Measurements from ENCODE around the gene P2RX5.
"Not testable (repeated sequence)": the region's sequence is repeated elsewhere in the genome, so short reads cannot be mapped to it uniquely, and the experiment has no call there.

The P2RX5 gene

DNA sequence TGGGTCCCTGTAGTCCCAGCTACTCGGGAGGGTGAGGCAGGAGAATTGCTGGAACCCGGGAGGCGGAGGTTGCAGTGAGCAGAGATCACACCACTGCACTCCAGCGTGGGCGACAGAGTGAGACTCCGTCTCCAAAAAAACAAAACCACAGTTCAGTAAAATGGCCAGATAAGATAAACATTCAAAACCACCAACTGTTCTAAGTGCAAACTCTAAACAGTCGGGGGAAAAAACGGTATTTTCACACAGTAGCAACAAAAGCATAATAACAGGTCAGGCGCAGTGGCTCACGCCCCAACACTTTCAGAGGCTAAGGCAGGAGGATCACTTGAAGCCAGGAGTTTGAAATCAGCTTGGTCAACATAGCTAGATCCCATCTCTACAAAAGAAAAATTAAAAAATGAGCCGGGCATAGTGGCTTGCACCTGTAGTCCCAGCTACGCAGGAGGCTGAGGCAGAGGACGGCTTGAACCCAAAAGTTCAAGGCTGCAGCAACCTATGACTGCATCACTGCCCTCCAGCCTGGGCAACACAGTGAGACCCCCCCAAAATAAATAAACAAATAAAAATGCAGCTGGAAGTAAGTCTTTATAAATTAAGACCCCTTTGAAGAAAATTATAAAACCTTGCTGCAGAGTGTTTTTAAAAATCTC, 17.0 kb upstream of the P2RX5 start:
- H3K9me3 ChIP-seq (ENCODE audit: control insufficient read depth in 2 of 2, low read length in 2 of 2), result no peaks in the 10 kb centered on the region

DNA sequence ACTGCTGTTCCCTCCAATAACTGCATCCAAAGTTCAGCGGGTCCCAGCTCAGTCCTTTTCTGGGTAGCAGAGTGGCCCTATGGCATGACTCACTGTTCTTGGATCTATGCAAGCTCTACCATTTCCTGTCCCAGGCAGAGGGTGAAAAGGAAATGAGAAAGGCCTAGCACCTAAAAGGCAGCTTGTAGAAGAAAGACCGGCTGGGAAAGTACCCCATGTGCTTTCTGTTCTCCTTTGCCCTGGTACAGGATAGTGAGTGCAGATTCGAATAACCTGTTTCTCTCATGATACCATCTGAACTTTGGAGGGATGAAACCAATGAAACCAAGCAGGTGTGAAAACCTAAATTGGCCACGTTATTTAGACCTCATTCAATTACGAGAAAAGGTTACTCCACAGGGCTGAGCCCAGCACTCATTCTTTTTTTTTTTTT, 15.0 kb upstream of the P2RX5 start:
- Histone ChIP-seq H3K27ac (ENCODE audit: low read length) (no peak overlapping the region), H3K4me3 (ENCODE audit: low read length in 2 of 2) (no peak overlapping the region), H3K27me3 (ENCODE audit: control insufficient read depth in 1 of 2, insufficient read depth in 2 of 2, low read length in 2 of 2) (no peaks in the 10 kb centered on the region), H3K36me3 (ENCODE audit: control insufficient read depth in 2 of 2, insufficient read depth in 2 of 2, low read length in 2 of 2) (peaks cover 10 to 16% of the 10 kb centered on the region in 2 donors), H3K9ac (ENCODE audit: low read length in 2 of 2) (no peak overlapping the region), H3K9me3 (ENCODE audit: control insufficient read depth in 2 of 2, low read length in 2 of 2) (no peaks in the 10 kb centered on the region), H3K4me1 (ENCODE audit: control insufficient read depth, insufficient read depth, low read length) (no peaks in the 10 kb centered on the region)

More for the DNA sequence above, 17.0 kb upstream of the P2RX5 start:
- no peak overlapping the region for H3K4me3 ChIP-seq (ENCODE audit: low read length in 2 of 2)
- H3K27ac ChIP-seq (ENCODE audit: low read length), result no peak overlapping the region
- H3K36me3 ChIP-seq (ENCODE audit: control insufficient read depth in 2 of 2, insufficient read depth in 2 of 2, low read length in 2 of 2), result peaks cover 28 to 29% of the 10 kb centered on the region in 2 donors
- H3K4me1 ChIP-seq (ENCODE audit: control insufficient read depth, insufficient read depth, low read length), result no peaks in the 10 kb centered on the region
- no peaks in the 10 kb centered on the region for H3K27me3 ChIP-seq (ENCODE audit: control insufficient read depth in 1 of 2, insufficient read depth in 2 of 2, low read length in 2 of 2)
- H3K9ac ChIP-seq (ENCODE audit: low read length in 2 of 2), result no peak overlapping the region

DNA sequence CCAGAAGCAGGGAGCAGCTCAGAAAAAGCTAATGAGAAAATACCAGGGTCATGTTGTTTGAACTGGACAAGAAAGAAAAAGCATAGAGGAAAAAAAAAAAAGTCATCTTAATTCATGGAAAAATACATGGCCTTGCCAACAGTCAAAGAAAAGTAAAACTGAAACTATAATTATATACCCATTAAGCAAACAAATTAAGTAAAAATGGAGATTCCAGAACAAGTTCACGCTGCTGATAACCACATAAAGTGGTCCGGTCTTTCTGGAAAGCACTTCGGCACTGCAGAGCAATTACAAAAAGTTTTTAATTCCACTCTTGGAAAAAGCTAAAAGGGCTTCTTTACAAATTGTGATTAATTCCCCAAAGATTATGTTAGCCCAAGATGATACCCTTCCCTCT, 12.4 kb upstream of the P2RX5 start:
- Histone ChIP-seq H3K4me1 (ENCODE audit: control insufficient read depth, insufficient read depth, low read length) (no peaks in the 10 kb centered on the region), H3K27me3 (ENCODE audit: control insufficient read depth in 1 of 2, insufficient read depth in 2 of 2, low read length in 2 of 2) (no peaks in the 10 kb centered on the region)

DNA sequence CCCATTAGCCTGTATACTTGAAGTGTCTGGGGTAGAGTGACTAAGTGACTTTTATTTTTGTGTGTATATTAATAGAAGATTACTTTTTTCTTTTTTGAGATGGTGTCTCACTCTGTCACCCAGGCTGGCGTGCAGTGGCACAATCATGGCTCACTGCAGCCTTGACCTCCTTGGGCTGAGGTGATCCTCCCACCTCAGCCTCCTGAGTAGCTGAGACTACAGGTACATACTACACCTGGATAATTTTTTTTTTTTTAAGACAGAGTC, 9.7 kb upstream of the P2RX5 start:
- not testable (repeated sequence) for H3K9me3 ChIP-seq (ENCODE audit: control insufficient read depth in 2 of 2, low read length in 2 of 2); H3K4me3 ChIP-seq (ENCODE audit: low read length in 2 of 2); H3K27ac ChIP-seq (ENCODE audit: low read length); H3K9ac ChIP-seq (ENCODE audit: low read length in 2 of 2); H3K36me3 ChIP-seq (ENCODE audit: control insufficient read depth in 2 of 2, insufficient read depth in 2 of 2, low read length in 2 of 2); H3K27me3 ChIP-seq (ENCODE audit: control insufficient read depth in 1 of 2, insufficient read depth in 2 of 2, low read length in 2 of 2); H3K4me1 ChIP-seq (ENCODE audit: control insufficient read depth, insufficient read depth, low read length)

More for the DNA sequence above, 12.4 kb upstream of the P2RX5 start:
- no peak overlapping the region for H3K27ac ChIP-seq (ENCODE audit: low read length)
- H3K4me3 ChIP-seq (ENCODE audit: low read length in 2 of 2), result no peak overlapping the region
- H3K36me3 ChIP-seq (ENCODE audit: control insufficient read depth in 2 of 2, insufficient read depth in 2 of 2, low read length in 2 of 2), result peaks cover 0 to 7% of the 10 kb centered on the region in 2 donors
- no peak overlapping the region for H3K9ac ChIP-seq (ENCODE audit: low read length in 2 of 2)
- no peaks in the 10 kb centered on the region for H3K9me3 ChIP-seq (ENCODE audit: control insufficient read depth in 2 of 2, low read length in 2 of 2)

DNA sequence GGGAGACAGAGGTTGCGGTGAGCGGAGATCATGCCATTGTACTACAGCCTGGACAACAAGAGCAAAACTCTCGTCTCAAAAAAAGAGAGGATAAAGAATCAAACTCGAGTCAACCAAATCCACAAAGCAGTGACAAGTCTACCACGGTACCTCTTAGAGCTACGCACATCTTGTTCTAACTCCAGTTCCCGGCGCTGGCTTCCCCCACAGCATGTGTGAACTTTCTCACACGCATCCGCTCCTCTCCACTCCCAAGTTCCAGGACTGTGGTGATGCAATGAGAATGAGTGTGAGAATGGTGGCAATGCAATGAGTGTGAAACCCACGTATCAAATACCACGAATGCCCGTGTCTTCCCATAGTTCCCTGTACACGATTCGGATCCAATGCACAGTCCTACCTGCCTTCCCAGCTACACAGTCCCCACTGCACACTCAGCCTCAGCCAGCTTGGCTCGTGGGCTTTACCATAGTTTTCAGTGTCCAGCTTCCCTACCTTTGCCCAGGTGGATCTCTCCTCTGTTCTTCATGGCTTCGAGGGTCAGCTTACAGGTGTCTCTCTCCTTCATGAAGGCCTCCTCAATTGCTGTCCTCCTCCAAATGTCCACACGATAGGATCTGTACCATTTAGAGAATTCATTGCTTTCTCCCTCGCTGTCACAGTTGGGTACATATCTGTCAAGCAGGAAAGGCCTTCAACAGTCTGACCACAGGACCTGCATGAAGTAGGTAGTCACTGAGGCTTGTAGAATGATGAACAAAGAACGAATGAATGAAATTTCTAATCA, 9.2 kb upstream of the P2RX5 start:
- Histone ChIP-seq H3K36me3 (ENCODE audit: control insufficient read depth in 2 of 2, insufficient read depth in 2 of 2, low read length in 2 of 2) (peaks cover 0 to 2% of the 10 kb centered on the region in 2 donors), H3K4me1 (ENCODE audit: control insufficient read depth, insufficient read depth, low read length) (no peaks in the 10 kb centered on the region), H3K9me3 (ENCODE audit: control insufficient read depth in 2 of 2, low read length in 2 of 2) (no peaks in the 10 kb centered on the region), H3K4me3 (ENCODE audit: low read length in 2 of 2) (no peak overlapping the region), H3K9ac (ENCODE audit: low read length in 2 of 2) (no peak overlapping the region), H3K27ac (ENCODE audit: low read length) (no peak overlapping the region), H3K27me3 (ENCODE audit: control insufficient read depth in 1 of 2, insufficient read depth in 2 of 2, low read length in 2 of 2) (no peaks in the 10 kb centered on the region)

DNA sequence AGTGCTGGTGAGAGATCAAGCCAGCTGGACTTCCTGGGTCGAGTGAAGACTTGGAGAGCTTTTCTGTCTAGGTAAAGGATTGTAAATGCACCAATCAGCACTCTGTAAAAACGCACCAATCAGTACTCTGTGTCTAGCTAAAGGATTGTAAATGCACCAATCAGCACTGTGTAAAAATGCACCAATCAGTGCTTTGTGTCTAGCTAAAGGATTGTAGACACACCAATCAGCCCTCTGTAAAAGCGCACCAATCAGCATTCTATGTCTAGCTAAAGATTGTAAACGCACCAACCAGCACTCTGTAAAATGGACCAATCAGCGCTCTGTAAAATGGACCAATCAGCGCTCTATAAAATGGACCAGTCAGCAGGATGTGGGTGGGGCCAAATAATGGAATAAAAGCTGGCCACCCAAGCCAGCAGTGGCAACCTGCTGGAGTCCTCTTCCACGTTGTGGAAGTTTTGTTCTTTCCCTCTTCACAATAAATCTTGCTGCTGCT, 6.1 kb upstream of the P2RX5 start:
- H3K4me1 ChIP-seq (ENCODE audit: control insufficient read depth, insufficient read depth, low read length); H3K27ac ChIP-seq (ENCODE audit: low read length); H3K9ac ChIP-seq (ENCODE audit: low read length in 2 of 2); H3K9me3 ChIP-seq (ENCODE audit: control insufficient read depth in 2 of 2, low read length in 2 of 2); H3K27me3 ChIP-seq (ENCODE audit: control insufficient read depth in 1 of 2, insufficient read depth in 2 of 2, low read length in 2 of 2); H3K36me3 ChIP-seq (ENCODE audit: control insufficient read depth in 2 of 2, insufficient read depth in 2 of 2, low read length in 2 of 2); H3K4me3 ChIP-seq (ENCODE audit: low read length in 2 of 2): not testable (repeated sequence)

DNA sequence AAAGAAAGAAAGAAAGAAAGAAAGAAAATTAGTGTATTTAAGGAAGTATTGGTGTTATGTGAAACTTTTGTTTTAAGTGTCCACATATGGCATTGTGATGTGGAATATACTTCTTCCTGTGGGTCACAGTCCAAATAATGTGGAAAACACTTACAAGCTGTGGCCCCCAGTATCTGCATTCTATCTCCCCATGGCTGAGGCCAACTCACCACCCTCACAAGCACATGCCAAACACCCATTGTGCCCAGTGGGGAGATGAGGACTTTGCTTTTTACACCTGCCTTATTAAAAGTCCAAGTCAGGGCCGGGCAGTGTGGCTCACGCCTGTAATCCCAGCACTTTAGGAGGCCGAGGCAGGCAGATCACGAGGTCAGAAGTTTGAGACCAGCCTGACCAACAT, 4.0 kb upstream of the P2RX5 start:
- H3K4me1 ChIP-seq (ENCODE audit: control insufficient read depth, insufficient read depth, low read length), result peaks cover 10% of the 10 kb centered on the region
- peaks cover 13 to 21% of the 10 kb centered on the region in 2 donors for H3K27me3 ChIP-seq (ENCODE audit: control insufficient read depth in 1 of 2, insufficient read depth in 2 of 2, low read length in 2 of 2)
- H3K9ac ChIP-seq (ENCODE audit: low read length in 2 of 2), result no peak overlapping the region
- H3K27ac ChIP-seq (ENCODE audit: low read length), result no peak overlapping the region
- no peaks in the 10 kb centered on the region for H3K36me3 ChIP-seq (ENCODE audit: control insufficient read depth in 2 of 2, insufficient read depth in 2 of 2, low read length in 2 of 2)
- peaks cover 5 to 8% of the 10 kb centered on the region in 2 donors for H3K9me3 ChIP-seq (ENCODE audit: control insufficient read depth in 2 of 2, low read length in 2 of 2)
- H3K4me3 ChIP-seq (ENCODE audit: low read length in 2 of 2), result no peak overlapping the region

DNA sequence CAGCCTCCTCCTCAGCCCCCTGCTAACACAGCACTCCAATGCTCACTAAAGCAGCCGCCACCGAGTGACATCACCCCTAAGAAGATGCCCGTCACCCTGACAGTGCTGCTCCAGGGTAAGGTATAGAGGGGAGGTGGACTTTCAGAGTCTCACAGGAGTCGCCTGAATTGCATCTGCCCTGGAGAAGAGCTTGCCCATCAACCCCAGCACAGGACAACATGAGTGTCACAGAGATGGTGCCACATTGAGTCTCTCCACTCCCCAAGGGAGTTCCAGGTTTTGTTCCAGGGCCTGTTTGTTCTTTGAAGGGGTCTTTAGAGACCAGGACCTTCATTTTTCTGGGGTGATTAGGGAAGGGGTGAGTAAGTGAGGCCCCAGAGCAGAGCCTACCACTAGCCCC, 2.2 kb upstream of the P2RX5 start:
- no peak overlapping the region for H3K4me3 ChIP-seq (ENCODE audit: low read length in 2 of 2)

DNA sequence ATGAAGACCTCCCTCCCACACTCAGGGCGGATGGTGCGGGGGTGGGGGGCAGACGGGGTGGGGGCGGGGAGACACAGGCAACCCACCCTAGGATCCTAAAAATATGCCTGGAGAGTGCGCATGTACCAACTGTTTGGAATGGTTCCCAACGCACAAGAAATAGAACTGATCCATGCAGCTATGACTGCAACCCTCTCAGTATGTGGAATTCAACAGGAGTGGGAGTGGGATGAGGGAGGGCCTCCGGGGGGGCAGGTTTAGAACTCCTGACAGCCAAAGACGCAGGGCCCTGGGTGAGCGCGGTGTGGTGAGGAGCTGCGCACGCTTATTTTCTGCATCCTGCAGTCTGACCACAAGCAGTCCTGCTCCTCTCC, 1.1 kb upstream of the P2RX5 start:
- Histone ChIP-seq H3K4me3 (ENCODE audit: low read length in 2 of 2) (no peak overlapping the region), H3K9me3 (ENCODE audit: control insufficient read depth in 2 of 2, low read length in 2 of 2) (peaks cover 5 to 8% of the 10 kb centered on the region in 2 donors), H3K9ac (ENCODE audit: low read length in 2 of 2) (no peak overlapping the region), H3K27ac (ENCODE audit: low read length) (no peak overlapping the region), H3K27me3 (ENCODE audit: control insufficient read depth in 1 of 2, insufficient read depth in 2 of 2, low read length in 2 of 2) (peaks cover 22 to 43% of the 10 kb centered on the region in 2 donors), H3K4me1 (ENCODE audit: control insufficient read depth, insufficient read depth, low read length) (peaks cover 10% of the 10 kb centered on the region), H3K36me3 (ENCODE audit: control insufficient read depth in 2 of 2, insufficient read depth in 2 of 2, low read length in 2 of 2) (no peaks in the 10 kb centered on the region)

More for the DNA sequence above, 2.2 kb upstream of the P2RX5 start:
- H3K4me1 ChIP-seq (ENCODE audit: control insufficient read depth, insufficient read depth, low read length), result peaks cover 10% of the 10 kb centered on the region
- peaks cover 5 to 8% of the 10 kb centered on the region in 2 donors for H3K9me3 ChIP-seq (ENCODE audit: control insufficient read depth in 2 of 2, low read length in 2 of 2)
- H3K27ac ChIP-seq (ENCODE audit: low read length), result no peak overlapping the region
- no peaks in the 10 kb centered on the region for H3K36me3 ChIP-seq (ENCODE audit: control insufficient read depth in 2 of 2, insufficient read depth in 2 of 2, low read length in 2 of 2)
- H3K9ac ChIP-seq (ENCODE audit: low read length in 2 of 2), result no peak overlapping the region
- peaks cover 22 to 36% of the 10 kb centered on the region in 2 donors for H3K27me3 ChIP-seq (ENCODE audit: control insufficient read depth in 1 of 2, insufficient read depth in 2 of 2, low read length in 2 of 2)

DNA sequence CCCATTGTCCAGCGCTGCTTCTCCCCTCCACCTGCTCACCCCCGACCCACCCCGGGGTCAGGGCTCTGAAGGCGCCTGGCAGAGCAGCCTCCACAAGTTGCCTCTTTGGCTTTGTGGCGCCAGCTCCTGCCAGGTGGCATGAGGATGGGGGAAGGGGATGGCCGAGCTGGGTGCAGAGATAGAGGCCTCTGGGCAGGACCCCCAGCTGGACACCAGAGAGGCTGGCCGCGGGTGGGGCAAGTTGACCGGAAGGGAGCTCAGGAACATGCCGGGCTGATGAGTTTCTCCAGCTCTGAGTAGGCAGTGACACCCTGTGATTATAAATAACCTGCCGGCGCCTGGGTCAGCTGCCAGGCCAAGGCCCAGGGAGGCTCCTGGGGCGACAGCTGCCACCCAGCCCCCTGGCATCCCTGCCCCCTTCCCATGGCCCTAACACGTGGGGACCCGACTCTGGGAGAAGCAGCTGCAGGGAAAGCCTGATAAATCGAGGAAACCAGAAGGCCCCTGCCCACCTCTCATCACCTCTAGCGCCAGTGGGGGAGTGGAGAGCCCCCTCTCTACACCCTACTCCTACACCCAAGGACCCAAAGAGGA, 729 bp downstream of the P2RX5 start:
- Histone ChIP-seq H3K4me3 (ENCODE audit: low read length in 2 of 2) (peak overlapping the region; percentile 57 to 71), H3K9ac (ENCODE audit: low read length in 2 of 2) (no peak overlapping the region), H3K27ac (ENCODE audit: low read length) (no peak overlapping the region), H3K9me3 (ENCODE audit: control insufficient read depth in 2 of 2, low read length in 2 of 2) (peaks cover 5 to 8% of the 10 kb centered on the region in 2 donors), H3K4me1 (ENCODE audit: control insufficient read depth, insufficient read depth, low read length) (peaks cover 10% of the 10 kb centered on the region), H3K27me3 (ENCODE audit: control insufficient read depth in 1 of 2, insufficient read depth in 2 of 2, low read length in 2 of 2) (peaks cover 33 to 52% of the 10 kb centered on the region in 2 donors), H3K36me3 (ENCODE audit: control insufficient read depth in 2 of 2, insufficient read depth in 2 of 2, low read length in 2 of 2) (no peaks in the 10 kb centered on the region)

DNA sequence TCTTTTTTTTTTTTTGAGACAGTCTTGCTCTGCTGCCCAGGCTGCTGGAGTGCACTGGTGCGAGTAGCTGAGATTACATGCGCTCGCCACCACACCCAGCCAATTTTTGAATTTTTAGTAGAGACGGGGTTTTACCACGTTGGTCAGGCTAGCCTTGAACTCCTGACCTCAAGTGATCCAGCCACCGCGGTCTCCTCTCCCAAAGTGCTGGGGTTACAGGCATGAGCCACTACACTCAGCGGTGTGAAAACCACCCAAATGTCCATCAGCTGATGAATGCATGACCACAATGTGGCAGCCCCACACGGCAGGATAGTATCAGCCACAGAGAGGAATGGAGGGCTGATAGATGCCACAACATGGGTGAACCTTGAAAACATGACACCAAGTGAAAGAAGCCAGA, 2.1 kb downstream of the P2RX5 start:
- H3K27me3 ChIP-seq (ENCODE audit: control insufficient read depth in 1 of 2, insufficient read depth in 2 of 2, low read length in 2 of 2), result peaks cover 37 to 52% of the 10 kb centered on the region in 2 donors
- H3K9ac ChIP-seq (ENCODE audit: low read length in 2 of 2), result no peak overlapping the region
- H3K36me3 ChIP-seq (ENCODE audit: control insufficient read depth in 2 of 2, insufficient read depth in 2 of 2, low read length in 2 of 2), result no peaks in the 10 kb centered on the region
- peaks cover 10% of the 10 kb centered on the region for H3K4me1 ChIP-seq (ENCODE audit: control insufficient read depth, insufficient read depth, low read length)
- peaks cover 5 to 8% of the 10 kb centered on the region in 2 donors for H3K9me3 ChIP-seq (ENCODE audit: control insufficient read depth in 2 of 2, low read length in 2 of 2)
- H3K4me3 ChIP-seq (ENCODE audit: low read length in 2 of 2), result no peak overlapping the region
- H3K27ac ChIP-seq (ENCODE audit: low read length), result no peak overlapping the region
